Measurements from ENCODE around the gene MYH7B.

Gene MYH7B

DNA sequence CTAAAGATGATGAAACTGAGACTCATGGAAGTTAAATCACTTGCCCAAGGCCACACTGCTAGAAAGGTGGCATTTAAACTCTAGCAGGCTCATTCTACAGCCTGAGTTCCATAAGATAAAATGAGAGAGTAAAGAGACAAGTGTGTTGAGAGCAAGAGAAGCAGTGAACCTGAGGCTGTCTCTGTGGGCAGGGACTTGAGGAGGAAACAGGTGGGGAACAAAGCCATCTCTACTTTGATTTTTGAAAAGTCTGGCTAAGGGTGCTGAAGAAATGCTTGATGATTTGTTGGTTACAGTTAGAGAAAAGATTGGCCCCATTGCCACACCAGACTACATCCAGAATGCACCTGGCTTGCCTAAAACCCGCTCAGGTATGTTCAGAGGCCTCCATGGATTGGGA, 29.1 kb upstream of the MYH7B start:
- no peaks in the 10 kb centered on the region for H3K4me1 ChIP-seq (ENCODE audit: low read length)
- no peak overlapping the region for H2AFZ ChIP-seq (ENCODE audit: low read depth, low read length)
- no peak overlapping the region for H3K9ac ChIP-seq (ENCODE audit: low read length)
- no peaks in the 10 kb centered on the region for H3K9me3 ChIP-seq (ENCODE audit: insufficient read depth, low read length)
- no peaks in the 10 kb centered on the region for H3K27me3 ChIP-seq (ENCODE audit: low read depth, low read length)
- no peak overlapping the region for H3K4me3 ChIP-seq (ENCODE audit: low read length)
- no peaks in the 10 kb centered on the region for H4K20me1 ChIP-seq (ENCODE audit: insufficient read depth, low read length)
- no peak overlapping the region for H3K4me2 ChIP-seq (ENCODE audit: low read length)
- H3K27ac ChIP-seq (ENCODE audit: low read length), result no peak overlapping the region
- peaks cover 43% of the 10 kb centered on the region for H3K36me3 ChIP-seq (replicated peaks; ENCODE audit: low read depth, low read length)
- TF ChIP-seq, protein P1, sequence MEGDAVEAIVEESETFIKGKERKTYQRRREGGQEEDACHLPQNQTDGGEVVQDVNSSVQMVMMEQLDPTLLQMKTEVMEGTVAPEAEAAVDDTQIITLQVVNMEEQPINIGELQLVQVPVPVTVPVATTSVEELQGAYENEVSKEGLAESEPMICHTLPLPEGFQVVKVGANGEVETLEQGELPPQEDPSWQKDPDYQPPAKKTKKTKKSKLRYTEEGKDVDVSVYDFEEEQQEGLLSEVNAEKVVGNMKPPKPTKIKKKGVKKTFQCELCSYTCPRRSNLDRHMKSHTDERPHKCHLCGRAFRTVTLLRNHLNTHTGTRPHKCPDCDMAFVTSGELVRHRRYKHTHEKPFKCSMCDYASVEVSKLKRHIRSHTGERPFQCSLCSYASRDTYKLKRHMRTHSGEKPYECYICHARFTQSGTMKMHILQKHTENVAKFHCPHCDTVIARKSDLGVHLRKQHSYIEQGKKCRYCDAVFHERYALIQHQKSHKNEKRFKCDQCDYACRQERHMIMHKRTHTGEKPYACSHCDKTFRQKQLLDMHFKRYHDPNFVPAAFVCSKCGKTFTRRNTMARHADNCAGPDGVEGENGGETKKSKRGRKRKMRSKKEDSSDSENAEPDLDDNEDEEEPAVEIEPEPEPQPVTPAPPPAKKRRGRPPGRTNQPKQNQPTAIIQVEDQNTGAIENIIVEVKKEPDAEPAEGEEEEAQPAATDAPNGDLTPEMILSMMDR (IDR thresholded peaks at IDR 0.05; ENCODE audit: low read depth, low read length), result no peak
- TF ChIP-seq EZH2phosphoT487 (IDR thresholded peaks at IDR 0.05; ENCODE audit: low read depth), result no peak
- no peaks in the 10 kb centered on the region for H3K79me2 ChIP-seq (ENCODE audit: low read length)

DNA sequence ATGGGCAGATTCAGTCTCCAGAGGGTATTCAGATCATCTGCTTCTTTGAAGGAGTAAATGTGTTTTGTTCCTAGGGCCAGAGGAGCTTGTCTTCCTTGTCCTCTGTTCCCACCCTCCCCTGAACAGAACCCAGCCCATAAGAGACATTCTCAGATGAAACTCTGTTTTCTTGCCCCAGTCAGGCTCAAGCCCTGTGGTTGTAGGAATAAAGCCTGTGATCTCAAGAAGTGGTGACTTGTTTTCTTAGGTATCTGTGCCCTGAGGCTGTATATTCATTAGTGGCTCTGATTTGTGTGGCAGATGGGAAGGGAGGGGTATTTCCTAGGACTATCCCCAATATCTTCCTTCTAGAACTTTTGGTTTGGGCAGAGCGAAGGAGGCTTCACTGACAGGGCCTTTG, 27.9 kb upstream of the MYH7B start:
- Histone ChIP-seq H3K27ac (ENCODE audit: low read length) (no peak overlapping the region), H3K9me3 (ENCODE audit: insufficient read depth, low read length) (no peaks in the 10 kb centered on the region), H3K4me2 (ENCODE audit: low read length) (no peak overlapping the region), H3K4me3 (ENCODE audit: low read length) (no peak overlapping the region), H3K27me3 (ENCODE audit: low read depth, low read length) (no peaks in the 10 kb centered on the region), H4K20me1 (ENCODE audit: insufficient read depth, low read length) (no peaks in the 10 kb centered on the region), H3K9ac (ENCODE audit: low read length) (no peak overlapping the region), H3K36me3 (replicated peaks; ENCODE audit: low read depth, low read length) (peaks cover 46% of the 10 kb centered on the region), H3K4me1 (ENCODE audit: low read length) (no peaks in the 10 kb centered on the region), H2AFZ (ENCODE audit: low read depth, low read length) (no peak overlapping the region), H3K79me2 (ENCODE audit: low read length) (no peaks in the 10 kb centered on the region)
- TF ChIP-seq, protein P1 (IDR thresholded peaks at IDR 0.05; ENCODE audit: low read depth, low read length), result no peak
- no peak for TF ChIP-seq EZH2phosphoT487 (IDR thresholded peaks at IDR 0.05; ENCODE audit: low read depth)

DNA sequence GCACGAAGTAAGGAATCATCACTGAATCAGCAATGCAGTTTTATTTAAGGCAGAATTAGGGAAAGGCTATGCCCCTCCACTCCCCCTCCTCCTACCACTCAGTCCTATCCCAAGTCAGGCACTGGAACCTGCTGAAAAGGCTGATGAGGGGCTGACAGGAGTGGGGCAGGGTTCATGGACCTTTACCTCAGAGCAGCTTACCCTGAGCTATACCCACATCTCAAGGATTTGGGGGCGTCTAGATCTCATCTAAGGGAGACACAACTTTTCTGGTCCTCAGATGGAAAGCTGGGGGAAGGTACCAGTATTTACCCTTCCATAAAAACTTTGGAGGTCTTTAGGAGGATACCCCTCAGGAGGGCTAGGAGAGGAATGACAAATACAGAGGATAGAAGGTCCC, 27.3 kb upstream of the MYH7B start:
- H3K9me3 ChIP-seq (ENCODE audit: insufficient read depth, low read length), result no peaks in the 10 kb centered on the region
- TF ChIP-seq, protein P1 (IDR thresholded peaks at IDR 0.05; ENCODE audit: low read depth, low read length), result no peak
- no peak for TF ChIP-seq EZH2phosphoT487 (IDR thresholded peaks at IDR 0.05; ENCODE audit: low read depth)
- H3K4me3 ChIP-seq (ENCODE audit: low read length), result no peak overlapping the region
- no peaks in the 10 kb centered on the region for H3K4me1 ChIP-seq (ENCODE audit: low read length)
- no peaks in the 10 kb centered on the region for H3K79me2 ChIP-seq (ENCODE audit: low read length)
- H3K36me3 ChIP-seq (replicated peaks; ENCODE audit: low read depth, low read length), result peaks cover 50% of the 10 kb centered on the region
- no peaks in the 10 kb centered on the region for H3K27me3 ChIP-seq (ENCODE audit: low read depth, low read length)
- no peak overlapping the region for H3K9ac ChIP-seq (ENCODE audit: low read length)
- no peak overlapping the region for H3K27ac ChIP-seq (ENCODE audit: low read length)
- H3K4me2 ChIP-seq (ENCODE audit: low read length), result no peak overlapping the region
- H2AFZ ChIP-seq (ENCODE audit: low read depth, low read length), result no peak overlapping the region
- H4K20me1 ChIP-seq (ENCODE audit: insufficient read depth, low read length), result no peaks in the 10 kb centered on the region

DNA sequence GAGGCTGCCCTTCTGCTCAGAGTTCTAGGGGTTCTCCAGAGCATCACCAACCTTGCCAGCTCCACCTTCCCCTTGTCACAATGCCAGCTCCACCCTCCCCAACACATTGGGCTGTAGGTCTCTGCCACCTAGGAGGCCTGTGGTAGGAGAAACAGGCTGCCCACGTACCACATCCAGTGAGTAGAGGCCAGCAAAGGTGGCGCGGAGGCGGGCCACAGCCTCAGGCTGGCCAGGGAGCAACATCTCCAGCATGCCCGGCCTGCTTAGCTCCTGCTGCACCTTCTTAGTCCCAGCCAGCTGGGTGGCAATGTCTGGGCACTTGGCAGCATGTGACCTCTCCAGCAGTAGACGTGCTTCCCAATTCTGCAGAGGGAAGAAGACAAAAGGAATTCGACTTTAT, 23.9 kb upstream of the MYH7B start:
- Histone ChIP-seq H4K20me1 (ENCODE audit: insufficient read depth, low read length) (no peaks in the 10 kb centered on the region), H3K79me2 (ENCODE audit: low read length) (no peaks in the 10 kb centered on the region), H3K9ac (ENCODE audit: low read length) (no peak overlapping the region), H3K27ac (ENCODE audit: low read length) (no peak overlapping the region), H3K9me3 (ENCODE audit: insufficient read depth, low read length) (no peaks in the 10 kb centered on the region), H2AFZ (ENCODE audit: low read depth, low read length) (no peak overlapping the region), H3K4me2 (ENCODE audit: low read length) (no peak overlapping the region), H3K4me1 (ENCODE audit: low read length) (no peaks in the 10 kb centered on the region), H3K36me3 (replicated peaks; ENCODE audit: low read depth, low read length) (peaks cover 58% of the 10 kb centered on the region), H3K27me3 (ENCODE audit: low read depth, low read length) (no peaks in the 10 kb centered on the region), H3K4me3 (ENCODE audit: low read length) (no peak overlapping the region)
- TF ChIP-seq, protein P1 (IDR thresholded peaks at IDR 0.05; ENCODE audit: low read depth, low read length), result no peak
- TF ChIP-seq EZH2phosphoT487 (IDR thresholded peaks at IDR 0.05; ENCODE audit: low read depth), result no peak
